GM18873 (cell line): ENCODE results near the gene NCBP2L.

Source experiments
- ATAC-seq: cut with Tn5 transposase; IDR thresholded peaks from one replicate; pipeline ENCODE4 v1.9.1; 2021; ENCODE audit warnings: mild to moderate bottlenecking, moderate library complexity, moderate number of reproducible peaks; ENCODE audit not compliant: unreplicated experiment, low FRiP score

Gene NCBP2L

GRCh38 chrX:107750861-107751445, 26.6 kb upstream of the NCBP2L start:
- no peak for ATAC-seq

- no peak for ATAC-seq
These were observed 25.5 kb upstream of the NCBP2L start for GRCh38 chrX:107752043-107752442.

GRCh38 chrX:107752714-107753113, 24.8 kb upstream of the NCBP2L start:
- ATAC-seq: no peak

GRCh38 chrX:107753187-107753586, 24.3 kb upstream of the NCBP2L start:
- ATAC-seq: no peak

GRCh38 chrX:107755721-107756120, 21.8 kb upstream of the NCBP2L start:
- no peak for ATAC-seq

- no peak for ATAC-seq
These were observed 19.2 kb upstream of the NCBP2L start for GRCh38 chrX:107758231-107758766.

GRCh38 chrX:107760304-107761077, 17.0 kb upstream of the NCBP2L start:
- no peak for ATAC-seq

GRCh38 chrX:107763647-107764046, 13.9 kb upstream of the NCBP2L start:
- no peak for ATAC-seq

- no peak for ATAC-seq
These were observed 12.5 kb upstream of the NCBP2L start for GRCh38 chrX:107764845-107765608.

- ATAC-seq: no peak
These were observed 10.9 kb upstream of the NCBP2L start for GRCh38 chrX:107766470-107767150.

GRCh38 chrX:107768051-107768450, 9.5 kb upstream of the NCBP2L start:
- ATAC-seq: no peak

- no peak for ATAC-seq
These were observed 7.8 kb upstream of the NCBP2L start for GRCh38 chrX:107769581-107770317.

GRCh38 chrX:107773206-107773605, 4.3 kb upstream of the NCBP2L start:
- no peak for ATAC-seq

- no peak for ATAC-seq
These were observed 3.6 kb upstream of the NCBP2L start for GRCh38 chrX:107773906-107774435.

GRCh38 chrX:107775000-107775733, 2.4 kb upstream of the NCBP2L start:
- ATAC-seq: peak; percentile 13

- peak; percentile 66 for ATAC-seq
These were observed 1.6 kb upstream of the NCBP2L start, which contains the start of gene TSC22D3 for GRCh38 chrX:107775734-107776511. Gene TSC22D3 (minus strand): TSS chrX:107775787. CDS start chrX:107775419, 368 bp downstream.

GRCh38 chrX:107776649-107777535, 641 bp upstream of the NCBP2L start:
- ATAC-seq: peak; percentile 63
